ENCODE results near the gene SYNJ2.

SYNJ2 gene

GRCh38 chr6:158041788-158042187 is 60.1 kb downstream of the SYNJ2 start:
- Histone ChIP-seq H4K20me1 (ENCODE audit: insufficient read depth) (no peaks in the 10 kb centered on the region), H3K4me2 (no peak overlapping the region), H3K79me2 (ENCODE audit: insufficient read depth, low read depth) (no peaks in the 10 kb centered on the region), H3K36me3 (ENCODE audit: insufficient read depth) (no peaks in the 10 kb centered on the region), H3K4me3 (IDR thresholded peaks at IDR 0.05; ENCODE audit: insufficient read depth, low read depth, low read length) (no peak overlapping the region), H2AFZ (ENCODE audit: low read depth) (no peak overlapping the region), H3K9ac (no peak overlapping the region), H3K27me3 (ENCODE audit: insufficient read depth, low read depth) (no peaks in the 10 kb centered on the region), H3K27ac (no peak overlapping the region), H3K4me1 (ENCODE audit: low read depth, poor library complexity, severe bottlenecking) (no peaks in the 10 kb centered on the region)
- no peak for TF ChIP-seq CTCF (conservative IDR thresholded peaks at IDR 0.05; ENCODE audit: low read depth, low read length)

DNA sequence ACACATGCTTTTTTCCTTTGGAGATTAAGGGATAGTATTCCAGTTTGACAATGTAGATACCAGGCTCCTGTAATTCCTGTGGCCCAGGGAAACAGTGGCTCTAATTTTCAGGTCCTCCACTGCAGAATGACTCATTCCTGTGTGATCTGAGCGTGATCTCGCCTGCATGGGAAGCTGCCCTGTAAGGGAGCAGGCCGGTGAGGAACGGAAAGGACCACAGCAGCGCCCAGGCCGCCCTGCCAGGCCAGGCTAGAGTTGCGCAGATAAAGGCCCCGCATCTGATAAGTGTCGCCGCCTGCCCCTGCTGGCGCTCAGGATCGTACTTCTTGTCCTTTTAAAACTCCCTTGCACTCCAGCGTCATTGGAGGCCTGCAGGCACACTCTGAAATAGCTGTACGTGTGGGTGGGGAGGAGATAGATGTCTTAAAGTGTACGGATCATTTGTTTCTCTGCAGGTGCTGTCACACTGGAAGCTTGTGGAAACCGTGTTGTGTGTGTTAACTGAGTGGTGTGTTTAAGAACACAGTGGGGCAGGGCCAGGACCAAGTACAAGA is 60.7 kb downstream of the SYNJ2 start:
- Histone ChIP-seq H4K20me1 (ENCODE audit: insufficient read depth) (no peaks in the 10 kb centered on the region), H3K4me1 (ENCODE audit: low read depth, poor library complexity, severe bottlenecking) (no peaks in the 10 kb centered on the region), H2AFZ (ENCODE audit: low read depth) (no peak overlapping the region), H3K4me3 (IDR thresholded peaks at IDR 0.05; ENCODE audit: insufficient read depth, low read depth, low read length) (no peak overlapping the region), H3K4me2 (no peak overlapping the region), H3K27me3 (ENCODE audit: insufficient read depth, low read depth) (no peaks in the 10 kb centered on the region), H3K9ac (no peak overlapping the region), H3K36me3 (ENCODE audit: insufficient read depth) (no peaks in the 10 kb centered on the region), H3K27ac (no peak overlapping the region), H3K79me2 (ENCODE audit: insufficient read depth, low read depth) (no peaks in the 10 kb centered on the region)
- no peak for TF ChIP-seq CTCF (conservative IDR thresholded peaks at IDR 0.05; ENCODE audit: low read depth, low read length)

- Histone ChIP-seq H3K36me3 (ENCODE audit: insufficient read depth) (no peaks in the 10 kb centered on the region), H3K27me3 (ENCODE audit: insufficient read depth, low read depth) (no peaks in the 10 kb centered on the region), H3K79me2 (ENCODE audit: insufficient read depth, low read depth) (no peaks in the 10 kb centered on the region), H3K4me3 (IDR thresholded peaks at IDR 0.05; ENCODE audit: insufficient read depth, low read depth, low read length) (no peak overlapping the region), H3K27ac (no peak overlapping the region), H3K9ac (no peak overlapping the region), H3K4me1 (ENCODE audit: low read depth, poor library complexity, severe bottlenecking) (no peaks in the 10 kb centered on the region), H3K4me2 (no peak overlapping the region), H2AFZ (ENCODE audit: low read depth) (no peak overlapping the region), H4K20me1 (ENCODE audit: insufficient read depth) (no peaks in the 10 kb centered on the region)
- TF ChIP-seq CTCF (conservative IDR thresholded peaks at IDR 0.05; ENCODE audit: low read depth, low read length) = no peak
Observed at GRCh38 chr6:158043008-158043407, 61.3 kb downstream of the SYNJ2 start.

GRCh38 chr6:158043586-158044524 is 62.2 kb downstream of the SYNJ2 start:
- H3K4me2 ChIP-seq = no peak overlapping the region
- no peak overlapping the region for H3K9ac ChIP-seq
- no peaks in the 10 kb centered on the region for H3K79me2 ChIP-seq (ENCODE audit: insufficient read depth, low read depth)
- H3K4me3 ChIP-seq (IDR thresholded peaks at IDR 0.05; ENCODE audit: insufficient read depth, low read depth, low read length) = no peak overlapping the region
- no peaks in the 10 kb centered on the region for H3K36me3 ChIP-seq (ENCODE audit: insufficient read depth)
- H3K4me1 ChIP-seq (ENCODE audit: low read depth, poor library complexity, severe bottlenecking) = no peaks in the 10 kb centered on the region
- no peaks in the 10 kb centered on the region for H3K27me3 ChIP-seq (ENCODE audit: insufficient read depth, low read depth)
- TF ChIP-seq CTCF (conservative IDR thresholded peaks at IDR 0.05; ENCODE audit: low read depth, low read length) = no peak
- no peak overlapping the region for H2AFZ ChIP-seq (ENCODE audit: low read depth)
- H4K20me1 ChIP-seq (ENCODE audit: insufficient read depth) = no peaks in the 10 kb centered on the region
- H3K27ac ChIP-seq = no peak overlapping the region
